Mesenchymal stem cell (in vitro differentiated cells and primary cell): ENCODE measurements around the gene NOC4L.

Source experiments
- DNase-seq: peaks from one replicate; pipeline ENCODE4 v3.0.0-alpha.2; 2013
- H2AFZ ChIP-seq: one replicate; pipeline ENCODE4 v1.6.1; 2013; ENCODE audit warnings: low read depth, mild to moderate bottlenecking, control low read depth, inconsistent platforms, low read length, moderate library complexity
- H2AK5ac ChIP-seq: 2 replicates; pipeline ENCODE4 v1.6.1; 2013; ENCODE audit warnings: low read length, moderate library complexity, mild to moderate bottlenecking, inconsistent platforms; ENCODE audit not compliant: severe bottlenecking
- H2BK120ac ChIP-seq: one replicate; pipeline ENCODE4 v1.6.1; 2013; ENCODE audit warnings: low read depth, mild to moderate bottlenecking, inconsistent platforms, low read length, moderate library complexity
- H2BK12ac ChIP-seq, 2 experiments: one replicate each; pipeline ENCODE4 v1.6.1; 2013; ENCODE audit warnings: inconsistent platforms in 2 of 2, low read length in 2 of 2, mild to moderate bottlenecking in 2 of 2, moderate library complexity in 2 of 2, control low read depth in 1 of 2
- H2BK15ac ChIP-seq: one replicate; pipeline ENCODE4 v1.6.1; 2013; ENCODE audit warnings: mild to moderate bottlenecking, low read depth, inconsistent platforms; ENCODE audit not compliant: poor library complexity, severe bottlenecking
- H2BK5ac ChIP-seq: 2 replicates; pipeline ENCODE4 v1.6.1; 2013; ENCODE audit warnings: low read depth, mild to moderate bottlenecking, low read length, control low read depth, inconsistent platforms; ENCODE audit not compliant: poor library complexity, severe bottlenecking
- H3K14ac ChIP-seq, 2 experiments: one replicate each; pipeline ENCODE4 v1.6.1; 2013; ENCODE audit warnings: inconsistent platforms in 2 of 2, low read length in 2 of 2, control low read depth in 1 of 2, mild to moderate bottlenecking in 1 of 2, moderate library complexity in 1 of 2
- H3K18ac ChIP-seq, 2 experiments: one replicate each; pipeline ENCODE4 v1.6.1; 2013; ENCODE audit warnings: inconsistent platforms in 2 of 2, low read length in 2 of 2, control low read depth in 1 of 2, low read depth in 1 of 2, mild to moderate bottlenecking in 1 of 2
- H3K23ac ChIP-seq, 2 experiments: one replicate each; pipeline ENCODE4 v1.6.1; 2013; ENCODE audit warnings: inconsistent platforms in 2 of 2, low read length in 2 of 2, mild to moderate bottlenecking in 2 of 2, moderate library complexity in 2 of 2, control low read depth in 1 of 2
- H3K27ac ChIP-seq: 2 replicates; pipeline ENCODE4 v1.5.1; 2013; ENCODE audit warnings: mild to moderate bottlenecking, moderate library complexity, low read length, control low read depth, inconsistent platforms; ENCODE audit not compliant: poor library complexity, severe bottlenecking
- H3K27me3 ChIP-seq, 2 experiments: 2 replicates each; pipeline versions ENCODE4 v1.6.1 to v1.7.0; 2013; ENCODE audit warnings: low read length in 2 of 2, mild to moderate bottlenecking in 2 of 2, moderate library complexity in 2 of 2, control low read depth in 1 of 2, inconsistent platforms in 1 of 2; ENCODE audit not compliant: control insufficient read depth in 1 of 2, insufficient read depth in 1 of 2
- H3K36me3 ChIP-seq, 2 experiments: 2 replicates each; pipeline versions ENCODE4 v1.6.1 to v1.7.0; 2013; ENCODE audit warnings: low read length in 2 of 2, control low read depth in 1 of 2, inconsistent platforms in 1 of 2, low read depth in 1 of 2, mild to moderate bottlenecking in 1 of 2; ENCODE audit not compliant: insufficient read depth in 2 of 2, control insufficient read depth in 1 of 2
- H3K4ac ChIP-seq, 2 experiments: one replicate each; pipeline ENCODE4 v1.6.1; 2013; ENCODE audit warnings: inconsistent platforms in 2 of 2, low read length in 2 of 2, mild to moderate bottlenecking in 2 of 2, moderate library complexity in 2 of 2, control low read depth in 1 of 2, low read depth in 1 of 2
- H3K4me1 ChIP-seq: 2 replicates; pipeline ENCODE4 v1.6.1; 2013; ENCODE audit warnings: low read depth, low read length, control low read depth; ENCODE audit not compliant: control insufficient read depth, insufficient read depth
- H3K4me2 ChIP-seq: 2 replicates; pipeline ENCODE4 v1.6.1; 2013; ENCODE audit warnings: low read length, mild to moderate bottlenecking, inconsistent platforms; ENCODE audit not compliant: poor library complexity, severe bottlenecking
- H3K4me3 ChIP-seq, 2 experiments: 2 replicates each; pipeline versions ENCODE4 v1.5.1 to v1.7.0; 2013; ENCODE audit warnings: low read length in 2 of 2, mild to moderate bottlenecking in 2 of 2, control low read depth in 1 of 2, low read depth in 1 of 2; ENCODE audit not compliant: insufficient read depth in 1 of 2
- H3K79me1 ChIP-seq: replicated peaks from 2 replicates; pipeline ENCODE4 v1.6.1; 2013; ENCODE audit warnings: mild to moderate bottlenecking, control low read depth, low read length, inconsistent platforms; ENCODE audit not compliant: poor library complexity, severe bottlenecking
- H3K9ac ChIP-seq: 2 replicates; pipeline ENCODE4 v1.7.0; 2013; ENCODE audit warnings: mild to moderate bottlenecking, low read length, moderate library complexity
- H3K9me3 ChIP-seq: 2 replicates; pipeline ENCODE4 v1.7.0; 2013; ENCODE audit warnings: mild to moderate bottlenecking, low read length; ENCODE audit not compliant: control insufficient read depth
- H4K8ac ChIP-seq: one replicate; pipeline ENCODE4 v1.6.1; 2013; ENCODE audit warnings: inconsistent platforms, mild to moderate bottlenecking, low read length, moderate library complexity
- H4K91ac ChIP-seq: one replicate; pipeline ENCODE4 v1.6.1; 2013; ENCODE audit warnings: mild to moderate bottlenecking, low read length, inconsistent platforms
- WGBS: methylation state at CpG from one replicate; pipeline ENCODE4 v1.1.7; 2013; ENCODE audit warnings: mixed read lengths; 5-methylcytosine and 5-hydroxymethylcytosine counted together

NOC4L gene

DNA sequence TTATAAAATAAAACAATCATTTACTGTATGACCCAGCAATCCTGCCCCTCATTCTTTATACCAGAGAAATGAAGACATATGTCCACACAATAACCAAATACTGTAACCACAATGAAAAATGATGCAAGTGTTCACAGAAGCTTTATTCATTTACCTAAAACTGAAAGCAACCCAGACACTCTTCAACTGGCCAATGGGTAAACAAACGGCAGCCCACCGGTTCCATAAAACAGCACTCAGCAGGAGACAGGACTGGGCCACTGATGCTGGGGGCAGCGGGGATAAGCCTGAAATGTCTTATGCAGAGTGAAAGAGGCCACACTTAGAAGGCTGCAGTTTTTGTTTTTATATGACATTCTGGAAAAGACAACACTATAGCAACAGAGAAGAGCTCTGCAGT lies 15.2 kb upstream of the NOC4L start:
- Histone ChIP-seq H3K27ac (no peak overlapping the region), H3K4ac (no peak overlapping the region), H3K27me3 (no peaks in the 10 kb centered on the region), H2BK5ac (no peak overlapping the region), H2AK5ac (no peak overlapping the region), H4K91ac (no peak overlapping the region), H3K9me3 (peaks cover 6% of the 10 kb centered on the region), H3K36me3 (peaks cover 64 to 79% of the 10 kb centered on the region in 2 experiments), H2AFZ (no peak overlapping the region), H3K4me2 (no peak overlapping the region), H3K79me1 (peaks cover 4% of the 10 kb centered on the region), H3K4me3 (no peak overlapping the region), H3K9ac (no peak overlapping the region), H3K4me1 (no peaks in the 10 kb centered on the region), H3K23ac (no peak overlapping the region), H2BK12ac (no peak overlapping the region), H2BK120ac (no peak overlapping the region), H3K14ac (no peak overlapping the region), H3K18ac (no peak overlapping the region), H2BK15ac (no peak overlapping the region), H4K8ac (no peak overlapping the region)
- WGBS: 94% methylated on average over 3 of the region's 3 CpGs
- DNase-seq: no peak

DNA sequence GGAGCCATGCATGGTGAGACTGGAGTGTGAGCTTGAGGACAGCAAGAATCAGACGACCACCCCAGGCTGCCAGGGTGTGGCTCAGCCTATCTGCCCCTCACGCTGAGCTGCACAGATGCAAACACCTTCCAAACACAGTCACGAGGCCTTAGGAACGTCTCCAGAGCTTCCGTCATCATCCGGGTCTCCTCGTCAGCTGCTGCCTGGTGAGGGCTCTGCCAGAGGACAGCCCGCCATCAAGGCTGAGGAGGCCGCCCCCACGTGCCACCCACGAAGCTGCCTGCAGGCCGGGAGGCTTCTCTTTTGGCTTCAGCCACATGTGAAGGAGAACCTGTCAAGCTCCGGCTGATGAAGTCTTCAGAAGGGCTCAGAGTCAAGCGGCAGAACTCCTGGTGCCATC lies 13.6 kb upstream of the NOC4L start:
- H3K23ac ChIP-seq: no peak overlapping the region
- no peak overlapping the region for H3K4me3 ChIP-seq
- 95% methylated on average over 14 of the region's 14 CpGs for WGBS

DNA sequence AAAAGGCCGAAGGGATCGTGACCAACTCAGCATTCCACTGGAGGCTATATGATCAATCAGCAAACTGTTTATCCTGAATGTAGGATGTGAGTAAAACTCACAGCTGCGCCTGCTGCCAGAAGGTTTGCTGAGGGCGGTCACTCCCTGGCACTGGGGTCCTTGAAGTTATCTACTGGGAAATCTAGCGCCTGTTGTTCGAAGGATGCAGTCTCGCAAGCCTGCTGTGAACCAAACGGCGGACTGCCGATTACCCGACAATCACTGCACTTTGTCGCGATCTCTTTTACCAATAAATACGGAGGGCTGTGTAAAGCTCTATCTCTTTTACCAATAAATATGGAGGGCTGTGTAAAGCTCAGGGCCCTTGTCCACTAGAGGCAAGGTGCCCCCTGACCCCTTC lies 13.0 kb upstream of the NOC4L start:
- no peak overlapping the region for H3K4me2 ChIP-seq
- no peak overlapping the region for H4K91ac ChIP-seq
- no peak overlapping the region for H3K14ac ChIP-seq
- no peak overlapping the region for H4K8ac ChIP-seq
- H2BK5ac ChIP-seq: no peak overlapping the region
- H3K27me3 ChIP-seq: no peaks in the 10 kb centered on the region
- H3K79me1 ChIP-seq: peaks cover 2% of the 10 kb centered on the region
- no peak overlapping the region for H3K4ac ChIP-seq
- H3K27ac ChIP-seq: no peak overlapping the region
- no peak overlapping the region for H3K4me3 ChIP-seq
- H2BK12ac ChIP-seq: no peak overlapping the region
- no peak overlapping the region for H2AFZ ChIP-seq
- H2AK5ac ChIP-seq: no peak overlapping the region
- H3K23ac ChIP-seq: no peak overlapping the region
- DNase-seq: no peak
- no peaks in the 10 kb centered on the region for H3K4me1 ChIP-seq
- H3K9ac ChIP-seq: no peak overlapping the region
- peaks cover 6% of the 10 kb centered on the region for H3K9me3 ChIP-seq
- H2BK120ac ChIP-seq: no peak overlapping the region
- H3K18ac ChIP-seq: no peak overlapping the region
- no peak overlapping the region for H2BK15ac ChIP-seq
- WGBS: 96% methylated on average over 14 of the region's 14 CpGs
- peaks cover 48 to 57% of the 10 kb centered on the region in 2 experiments for H3K36me3 ChIP-seq

More for the DNA sequence above, 13.6 kb upstream of the NOC4L start:
- no peaks in the 10 kb centered on the region for H3K4me1 ChIP-seq
- no peak overlapping the region for H2AK5ac ChIP-seq
- no peak overlapping the region for H3K18ac ChIP-seq
- H4K8ac ChIP-seq: no peak overlapping the region
- no peak overlapping the region for H2BK12ac ChIP-seq
- no peak overlapping the region for H3K4me2 ChIP-seq
- H3K9ac ChIP-seq: no peak overlapping the region
- peaks cover 50 to 62% of the 10 kb centered on the region in 2 experiments for H3K36me3 ChIP-seq
- no peak overlapping the region for H4K91ac ChIP-seq
- H3K4ac ChIP-seq: no peak overlapping the region
- H2BK15ac ChIP-seq: no peak overlapping the region
- H3K27ac ChIP-seq: no peak overlapping the region
- H2BK5ac ChIP-seq: no peak overlapping the region
- H3K9me3 ChIP-seq: peaks cover 6% of the 10 kb centered on the region
- no peak for DNase-seq
- no peak overlapping the region for H2BK120ac ChIP-seq
- no peak overlapping the region for H3K14ac ChIP-seq
- no peaks in the 10 kb centered on the region for H3K27me3 ChIP-seq
- H3K79me1 ChIP-seq: peaks cover 2% of the 10 kb centered on the region
- no peak overlapping the region for H2AFZ ChIP-seq

DNA sequence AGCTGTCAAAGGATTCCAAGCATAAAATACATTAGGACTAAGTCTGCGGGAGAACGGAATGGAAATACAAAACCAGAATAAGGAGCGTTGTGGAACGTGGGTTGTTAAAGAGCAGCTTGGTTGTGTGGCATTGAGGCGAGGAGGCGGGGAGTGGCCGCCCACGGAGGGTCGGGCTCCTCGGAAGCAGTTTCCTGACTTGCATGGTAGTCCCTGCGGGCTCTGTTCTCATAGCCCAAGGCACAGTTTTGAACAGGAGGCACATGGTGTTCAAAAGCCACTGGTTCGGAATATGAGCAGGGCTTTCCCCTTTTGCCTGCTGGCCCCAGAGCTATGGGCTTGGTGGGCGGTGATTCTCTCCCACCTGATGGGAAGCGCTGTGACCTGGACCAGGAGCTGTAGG lies 12.3 kb upstream of the NOC4L start:
- Histone ChIP-seq H3K18ac (no peak overlapping the region), H3K4ac (no peak overlapping the region), H3K9ac (no peak overlapping the region), H2AK5ac (no peak overlapping the region), H2BK5ac (no peak overlapping the region), H2BK120ac (no peak overlapping the region), H3K9me3 (peaks cover 6% of the 10 kb centered on the region), H3K27me3 (no peaks in the 10 kb centered on the region), H3K4me2 (no peak overlapping the region), H3K14ac (no peak overlapping the region), H3K23ac (no peak overlapping the region), H3K79me1 (no peaks in the 10 kb centered on the region), H3K4me1 (no peaks in the 10 kb centered on the region), H2AFZ (no peak overlapping the region), H2BK15ac (no peak overlapping the region), H4K8ac (no peak overlapping the region), H2BK12ac (no peak overlapping the region), H3K36me3 (peaks cover 41 to 50% of the 10 kb centered on the region in 2 experiments), H3K4me3 (no peak overlapping the region), H4K91ac (no peak overlapping the region), H3K27ac (no peak overlapping the region)
- no peak for DNase-seq
- 96% methylated on average over 14 of the region's 14 CpGs for whole genome bisulfite sequencing
